Stimulated activated CD8-positive, alpha-beta memory T cell treated with anti-CD3 and anti-CD28 coated beads, Interleukin-7, amount 100 ng/mL, for 1 hour (primary cell): Measurements from ENCODE around the gene IFNAR2.
"Not testable (repeated sequence)": the region's sequence is repeated elsewhere in the genome, so short reads cannot be mapped to it uniquely, and the experiment has no call there.

Source experiments
- DNase-seq, 2 donors: peaks; one replicate each; pipeline ENCODE4 v3.0.0-alpha.2; 2020; ENCODE audit warnings: low read depth in 2 of 2

IFNAR2 gene

GRCh38 chr21:33214056-33214455 is 15.7 kb upstream of the IFNAR2 start:
- no peak for DNase-seq

GRCh38 chr21:33217138-33217520 is 12.6 kb upstream of the IFNAR2 start:
- no peak for DNase-seq

DNA sequence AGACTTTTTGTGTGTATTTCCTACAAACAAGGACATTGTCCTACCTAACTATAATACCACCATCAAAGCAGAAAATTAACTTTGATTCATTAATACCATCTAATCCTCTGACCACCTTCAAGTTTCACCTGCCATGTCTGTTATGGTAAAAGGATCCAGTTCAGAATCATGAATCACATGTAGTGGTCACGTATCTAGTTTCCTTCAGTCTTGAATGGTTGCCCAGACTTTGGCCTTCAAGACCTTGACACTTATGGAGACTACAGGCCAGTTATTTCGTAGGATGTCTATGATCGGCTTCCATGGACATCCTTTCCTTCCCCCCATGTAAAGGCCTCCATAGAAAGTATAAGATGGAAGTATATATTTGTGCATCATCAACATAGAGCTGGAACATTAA is 10.4 kb upstream of the IFNAR2 start:
- no peak for DNase-seq

DNA sequence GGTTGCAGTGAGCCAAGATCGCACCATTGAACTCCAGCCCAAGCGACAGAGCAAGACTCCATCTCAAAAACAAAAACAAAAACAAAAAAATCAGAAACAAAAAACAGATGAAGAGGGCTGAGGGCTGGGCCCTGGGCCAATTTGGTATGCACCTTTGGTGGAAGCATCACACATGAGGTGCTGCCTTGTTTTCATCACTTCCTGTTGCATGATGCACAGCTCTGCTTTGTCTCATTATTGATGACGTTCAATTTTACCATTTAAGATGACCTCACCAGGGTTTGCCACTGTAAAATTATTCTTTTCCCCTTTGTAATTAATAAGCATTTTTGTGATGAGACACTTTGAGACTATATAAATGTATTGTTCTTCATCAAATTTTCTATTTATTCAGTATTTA is 9.8 kb upstream of the IFNAR2 start:
- no peak for DNase-seq

- not testable (repeated sequence) for DNase-seq
Observed at GRCh38 chr21:33225376-33225775, 4.4 kb upstream of the IFNAR2 start.

- DNase-seq: no peak
Observed at GRCh38 chr21:33228455-33228854, 1.3 kb upstream of the IFNAR2 start.

- no peak for DNase-seq
Observed at GRCh38 chr21:33229099-33229783, 497 bp upstream of the IFNAR2 start.

GRCh38 chr21:33230545-33231324 is 997 bp downstream of the IFNAR2 start:
- DNase-seq: peak in 1 of 2 donors; percentile 11

GRCh38 chr21:33231526-33231925 is 1.8 kb downstream of the IFNAR2 start:
- DNase-seq: no peak

DNA sequence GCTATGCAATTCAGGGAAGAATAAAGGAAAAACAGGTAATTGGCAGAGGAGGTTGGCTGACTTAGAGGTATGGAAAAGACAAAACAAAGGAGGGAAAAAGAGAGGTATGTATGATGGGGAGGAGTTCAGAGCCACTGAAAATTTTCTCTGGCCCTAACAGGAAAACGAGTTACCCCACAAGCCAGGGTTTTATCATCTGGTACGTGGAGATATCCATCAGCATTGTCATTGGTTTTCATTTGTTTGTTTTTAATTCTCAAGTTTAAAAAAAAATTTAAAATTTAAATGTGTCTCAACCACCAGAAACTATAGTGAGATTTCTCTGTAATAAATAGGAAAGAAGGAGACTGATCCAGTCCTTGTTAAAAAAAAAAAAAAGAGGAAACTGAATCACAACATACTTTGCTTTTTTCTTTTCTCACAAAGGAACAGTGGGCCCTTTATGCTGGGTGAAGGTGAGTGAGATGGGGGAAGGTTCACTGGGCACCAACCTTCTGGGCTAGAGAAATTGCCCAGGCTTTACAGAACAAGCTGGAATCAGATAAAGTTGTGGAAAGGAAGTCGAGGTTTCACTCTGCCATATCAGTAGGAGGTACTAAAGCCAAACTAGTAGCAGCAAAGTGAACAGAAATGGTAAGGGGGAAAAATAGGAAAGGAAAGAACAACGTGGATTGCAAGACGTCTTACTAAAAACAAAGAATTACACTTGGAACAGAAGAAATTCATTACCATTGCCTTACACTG is 2.7 kb downstream of the IFNAR2 start:
- no peak for DNase-seq

DNA sequence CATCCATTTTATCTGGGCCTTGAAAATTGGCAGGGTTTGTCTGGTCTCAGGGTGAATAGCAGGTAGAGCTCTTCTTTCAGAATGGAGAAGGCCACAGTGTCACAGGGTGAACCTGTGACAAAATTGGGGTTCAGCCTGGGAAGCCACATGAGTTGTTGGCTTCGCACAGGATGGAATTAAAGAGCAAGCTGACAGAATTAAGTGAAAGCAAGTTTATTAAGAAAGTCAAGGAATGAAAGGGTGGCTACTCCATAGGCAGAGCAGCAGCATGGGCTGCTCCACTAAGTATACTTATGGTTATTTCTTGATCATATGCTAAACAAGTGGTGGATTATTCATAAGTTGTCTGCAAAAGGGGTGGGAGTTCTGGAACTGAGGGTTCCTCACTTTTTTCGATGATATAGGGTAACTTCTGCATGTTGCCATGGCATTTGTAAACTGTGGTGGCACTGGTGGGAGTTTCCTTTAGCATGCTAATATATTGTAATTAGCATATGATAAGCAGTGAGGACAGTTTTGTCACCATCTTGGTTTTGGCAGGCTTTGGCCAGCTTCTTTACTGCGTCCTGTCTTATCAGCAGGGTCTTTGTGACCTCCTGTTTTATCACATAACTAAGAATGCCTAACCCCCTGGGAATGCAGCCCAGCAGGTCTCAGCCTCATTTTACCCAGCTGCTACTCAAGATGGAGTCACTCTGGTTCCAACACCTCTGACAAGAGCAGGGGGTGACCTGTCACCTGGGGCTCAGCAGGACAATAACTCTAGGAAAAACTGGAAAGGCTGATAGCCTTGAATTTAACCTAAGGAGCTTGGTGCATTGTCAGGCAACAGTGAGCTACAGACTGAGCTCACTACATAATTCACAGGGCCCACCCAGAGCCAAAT is 5.1 kb downstream of the IFNAR2 start:
- no peak for DNase-seq

GRCh38 chr21:33236013-33236686 is 6.4 kb downstream of the IFNAR2 start:
- no peak for DNase-seq

DNA sequence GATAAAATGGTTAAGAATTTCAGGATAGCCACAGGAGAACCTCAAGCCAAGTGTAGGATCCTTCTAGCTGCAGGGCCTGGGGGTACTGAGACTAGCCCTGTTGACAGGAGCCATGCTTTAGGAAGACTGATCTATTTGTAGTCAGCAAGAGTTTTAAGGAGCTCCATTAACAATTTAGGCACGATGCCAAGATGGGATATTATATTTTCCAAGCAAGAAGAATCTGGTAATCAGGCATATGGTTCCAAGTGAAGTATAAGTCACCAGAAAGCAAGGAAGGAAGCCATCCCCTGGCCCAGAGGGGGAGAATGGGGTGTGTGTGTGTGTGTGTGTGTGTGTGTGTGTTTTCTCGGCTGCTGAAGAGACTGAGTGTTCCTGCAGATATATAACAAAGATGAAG is 7.0 kb downstream of the IFNAR2 start:
- no peak for DNase-seq

DNA sequence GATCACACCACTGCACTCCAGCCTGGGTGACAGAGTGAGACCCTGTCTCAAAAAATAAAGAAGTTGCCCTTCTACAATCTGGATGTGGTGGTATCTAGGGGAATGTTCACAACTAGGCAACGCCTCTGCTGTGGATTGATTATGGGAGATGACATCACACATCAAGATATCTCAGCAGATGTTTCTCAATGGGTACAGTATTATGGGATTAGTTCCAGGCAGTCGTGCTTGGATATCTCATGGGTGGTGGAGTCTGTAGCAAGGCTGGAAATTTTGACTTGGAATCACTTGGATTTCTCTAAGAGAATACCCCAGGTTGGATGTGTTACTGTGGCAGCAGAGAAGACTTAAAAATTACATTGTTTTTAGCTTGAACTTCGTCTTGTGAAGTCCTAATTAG is 7.7 kb downstream of the IFNAR2 start:
- DNase-seq: no peak

- no peak for DNase-seq
Observed at GRCh38 chr21:33238146-33238545, 8.4 kb downstream of the IFNAR2 start.

DNA sequence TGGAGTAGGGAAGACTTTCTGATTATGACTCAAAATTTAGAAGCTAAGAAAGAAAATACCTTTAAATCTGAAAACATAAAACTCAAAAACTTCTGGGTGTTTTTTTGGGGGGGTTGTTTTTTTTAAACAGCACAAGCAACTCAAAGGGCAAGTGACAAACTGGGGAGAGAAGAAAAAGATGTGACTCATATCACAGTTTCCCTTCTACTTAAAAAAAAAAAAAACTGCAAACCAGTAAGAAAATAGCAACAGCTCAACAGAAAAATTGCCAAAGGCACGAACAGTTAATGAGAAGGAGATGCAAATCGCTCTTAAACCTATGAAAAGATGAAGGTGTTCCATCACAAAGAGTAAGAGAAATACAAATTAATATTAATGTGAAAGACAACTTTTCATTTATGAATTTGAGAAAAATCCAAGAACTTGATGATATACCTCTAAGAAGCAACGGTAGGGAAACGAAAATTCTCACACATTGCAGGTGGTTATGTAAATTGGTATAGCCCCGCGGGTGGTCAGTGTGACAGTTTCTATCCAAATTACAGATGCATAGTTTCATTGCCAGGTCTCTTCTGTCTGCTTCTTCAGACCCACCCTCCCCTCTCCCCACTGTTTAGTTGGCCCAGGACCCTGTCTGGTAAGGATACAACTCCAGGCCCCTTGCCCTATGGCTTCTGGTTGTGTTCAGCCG is 9.0 kb downstream of the IFNAR2 start:
- no peak for DNase-seq

DNA sequence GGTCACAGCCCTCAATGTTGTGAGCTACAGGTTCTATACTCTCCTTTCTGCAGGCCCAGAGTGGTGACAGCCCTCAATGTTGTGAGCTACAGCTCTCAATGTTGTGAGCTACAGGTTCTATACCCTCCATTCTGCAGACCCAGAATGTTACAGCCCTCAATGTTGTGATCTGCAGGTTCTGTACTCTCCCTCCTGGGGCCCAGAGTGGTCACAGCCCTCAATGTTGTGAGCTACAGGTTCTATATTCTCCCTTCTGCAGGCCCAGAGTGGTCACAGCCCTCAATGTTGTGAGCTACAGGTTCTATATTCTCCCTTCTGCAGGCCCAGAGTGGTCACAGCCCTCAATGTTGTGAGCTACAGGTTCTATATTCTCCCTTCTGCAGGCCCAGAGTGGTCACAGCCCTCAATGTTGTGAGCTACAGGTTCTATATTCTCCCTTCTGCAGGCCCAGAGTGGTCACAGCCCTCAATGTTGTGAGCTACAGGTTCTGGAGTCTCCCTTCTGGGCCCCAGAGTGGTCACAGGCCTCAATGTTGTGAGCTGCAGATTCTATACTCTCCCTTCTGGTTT is 9.9 kb downstream of the IFNAR2 start:
- not testable (repeated sequence) for DNase-seq

DNA sequence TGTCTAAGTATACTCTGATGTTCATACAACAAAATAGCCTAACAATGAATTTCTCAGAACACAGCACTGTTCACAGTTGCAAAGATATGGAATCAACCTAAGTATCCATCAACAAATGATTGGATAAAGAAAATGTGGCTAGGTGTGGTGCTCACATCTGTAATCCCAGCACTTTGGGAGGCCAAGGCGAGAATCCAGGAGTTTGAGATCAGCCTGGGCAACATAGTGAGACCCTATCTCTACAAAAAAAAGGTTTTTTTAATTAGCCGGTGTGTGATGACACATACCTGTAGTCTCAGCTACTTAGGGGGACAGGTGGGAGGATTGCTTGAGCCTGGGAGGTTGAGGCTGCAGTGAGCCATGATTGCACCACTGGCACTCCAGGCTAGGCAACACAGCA is 10.7 kb downstream of the IFNAR2 start:
- DNase-seq: no peak

DNA sequence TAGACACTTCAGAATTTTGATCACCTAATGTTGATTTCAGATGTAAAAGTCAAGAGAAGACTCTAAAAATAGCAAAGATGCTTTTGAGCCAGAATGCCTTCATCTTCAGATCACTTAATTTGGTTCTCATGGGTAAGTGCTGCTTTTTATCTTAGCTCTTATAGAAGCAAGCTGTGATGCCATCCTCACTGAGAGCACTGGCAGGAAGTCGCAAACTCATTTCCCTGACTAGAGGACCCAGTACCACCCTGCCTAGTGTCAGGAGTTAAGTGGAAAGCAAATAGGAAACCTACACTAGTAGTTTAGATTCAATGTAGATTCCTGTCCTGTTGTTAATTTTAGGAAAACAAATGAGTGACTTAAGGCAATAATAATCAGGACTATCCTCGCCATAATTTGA is 12.1 kb downstream of the IFNAR2 start:
- no peak for DNase-seq

GRCh38 chr21:33242846-33243245 is 13.1 kb downstream of the IFNAR2 start:
- DNase-seq: not testable (repeated sequence)
